GM12878 (cell line): ENCODE results near the gene FSIP1. TPM values are rescaled to one million over a fixed set of nuclear protein-coding genes. Genes with fewer than 3 reads are reported as not detected.

ENCODE experiments used
- ATAC-seq: fragments of 200-7000 bp; cut with Tn5 transposase; 3 replicates; pipeline ENCODE4 v1.9.1; 2020; ENCODE audit warnings: mild to moderate bottlenecking, moderate library complexity
- BruUV-seq: library from RNA; stranded (reverse); fragments of 400-500 nt; replicated peaks from 2 replicates; lab custom pipeline; 2021; lab: Mats Ljungman, UMichigan
- CTCF ChIA-PET: fragments of 300-600 bp; sonication (Branson Sonifier 250); formaldehyde crosslinking; extraction: SDS; loops from one replicate; lab custom pipeline; 2021; ENCODE audit warnings: inconsistent platforms; lab: Yijun Ruan, JAX
- POLR2A ChIA-PET: fragments of 350-600 bp; formaldehyde crosslinking; extraction: SDS; loops from one replicate; lab custom pipeline; 2021; ENCODE audit warnings: inconsistent platforms; lab: Charles Lee
- RAD21 ChIA-PET: fragments of 300-600 bp; sonication (Branson Sonifier 250); formaldehyde crosslinking; loops from one replicate; lab custom pipeline; 2023; ENCODE audit warnings: antibody characterized with exemption; ENCODE audit not compliant: unreplicated experiment; lab: Charles Lee
- SMC1A ChIA-PET: fragments of 300-600 bp; sonication (Branson Sonifier 250); formaldehyde crosslinking; loops from one replicate; lab custom pipeline; 2023; ENCODE audit not compliant: unreplicated experiment, uncharacterized antibody; lab: Charles Lee
- DNase-seq: peaks from one replicate; pipeline ENCODE4 v3.0.0-alpha.2; 2011; ENCODE audit warnings: low read depth, low spot score
- FAIRE-seq: peaks from 3 replicates; lab custom pipeline; 2011; peaks lifted over from hg19 to GRCh38; lab: Jason Lieb, UNC
- H2AFZ ChIP-seq: 2 replicates; pipeline ENCODE4 v1.6.0; 2011; ENCODE audit warnings: low read depth, low read length, control low read depth; ENCODE audit not compliant: control insufficient read depth
- H3K27ac ChIP-seq: 2 replicates; pipeline ENCODE4 v1.5.1; 2011; ENCODE audit warnings: control low read depth; ENCODE audit not compliant: control insufficient read depth, insufficient read depth
- H3K27me3 ChIP-seq, 2 experiments: replicated peaks in 1 of 2; 2 replicates each; pipeline versions ENCODE4 v1.6.0 to v1.6.1; 2011; ENCODE audit warnings: low read length in 1 of 2; ENCODE audit not compliant: control insufficient read depth in 2 of 2, insufficient read depth in 2 of 2
- H3K36me3 ChIP-seq, 2 experiments: 2 replicates each; pipeline ENCODE4 v1.5.1; 2011; ENCODE audit warnings: low read length in 1 of 2; ENCODE audit not compliant: control insufficient read depth in 2 of 2, insufficient read depth in 2 of 2
- H3K4me1 ChIP-seq: 2 replicates; pipeline ENCODE4 v1.6.1; 2011; ENCODE audit warnings: mild to moderate bottlenecking, low read length, moderate library complexity, mixed read lengths; ENCODE audit not compliant: control insufficient read depth, insufficient read depth
- H3K4me2 ChIP-seq: 2 replicates; pipeline ENCODE4 v1.6.0; 2011; ENCODE audit warnings: control low read depth; ENCODE audit not compliant: control insufficient read depth, insufficient read depth
- H3K4me3 ChIP-seq: fragments of 200-600 bp; sonication (generic); 2 replicates; pipeline ENCODE4 v1.5.1; 2016
- H3K79me2 ChIP-seq: 2 replicates; pipeline ENCODE4 v1.6.0; 2011; ENCODE audit warnings: low read length; ENCODE audit not compliant: control insufficient read depth, insufficient read depth
- H3K9ac ChIP-seq: 2 replicates; pipeline ENCODE4 v1.8.0; 2011; ENCODE audit warnings: low read length, control low read depth, mixed read lengths; ENCODE audit not compliant: control insufficient read depth, insufficient read depth
- H3K9me3 ChIP-seq: replicated peaks from 3 replicates; pipeline ENCODE4 v1.5.1; 2011; ENCODE audit warnings: mild to moderate bottlenecking, low read length; ENCODE audit not compliant: control insufficient read depth, insufficient read depth
- H4K20me1 ChIP-seq: 2 replicates; pipeline ENCODE4 v1.6.0; 2011; ENCODE audit not compliant: control insufficient read depth, insufficient read depth
- ATF2 ChIP-seq: IDR thresholded peaks from 2 replicates; pipeline ENCODE4 v1.6.1; 2012; ENCODE audit warnings: low read length, inconsistent platforms
- BACH1 ChIP-seq: fragments of 450-650 bp; IDR thresholded peaks from 2 replicates; pipeline ENCODE4 v1.6.1; 2017; ENCODE audit warnings: mild to moderate bottlenecking, borderline replicate concordance
- BCL11A ChIP-seq: IDR thresholded peaks from 2 replicates; pipeline ENCODE4 v1.6.1; 2011; ENCODE audit warnings: low read depth, low read length
- E2F8 ChIP-seq: fragments of 450-650 bp; IDR thresholded peaks from 2 replicates; pipeline ENCODE4 v1.6.1; 2018; ENCODE audit warnings: mild to moderate bottlenecking, low read depth, moderate library complexity; ENCODE audit not compliant: partially characterized antibody
- FOS ChIP-seq: IDR thresholded peaks from 3 replicates; pipeline ENCODE4 v1.6.1; 2011; ENCODE audit warnings: borderline replicate concordance; ENCODE audit not compliant: insufficient read length; ENCODE audit errors: extremely low read depth
- HCFC1 ChIP-seq: fragments of 150-350 bp; IDR thresholded peaks from 2 replicates; pipeline ENCODE4 v1.6.1; 2014; ENCODE audit warnings: low read length
- IKZF1 ChIP-seq: fragments of 450-650 bp; conservative IDR thresholded peaks from 2 replicates; pipeline ENCODE4 v1.6.1; 2017; ENCODE audit warnings: antibody characterized with exemption, mild to moderate bottlenecking
- JUNB ChIP-seq: IDR thresholded peaks from 2 replicates; pipeline ENCODE4 v1.6.1; 2016; ENCODE audit warnings: antibody characterized with exemption, mild to moderate bottlenecking
- NFIC ChIP-seq: IDR thresholded peaks from 2 replicates; pipeline ENCODE4 v1.6.1; 2012; ENCODE audit warnings: low read depth, mild to moderate bottlenecking, inconsistent platforms, low read length, moderate library complexity
- PAX5 ChIP-seq: IDR thresholded peaks from 2 replicates; pipeline ENCODE4 v1.6.1; 2011; ENCODE audit warnings: low read depth, low read length, borderline replicate concordance
- SUZ12 ChIP-seq: fragments of 200-600 bp; sonication (generic); IDR thresholded peaks from one replicate; pipeline ENCODE4 v1.6.1; 2018; ENCODE audit warnings: antibody characterized with exemption, mild to moderate bottlenecking; ENCODE audit not compliant: unreplicated experiment
- TAF1 ChIP-seq: IDR thresholded peaks from 2 replicates; pipeline ENCODE4 v1.6.1; 2011; ENCODE audit warnings: mild to moderate bottlenecking, low read depth, low read length, borderline replicate concordance
- TBL1XR1 ChIP-seq: IDR thresholded peaks from 2 replicates; pipeline ENCODE4 v1.6.1; 2012; ENCODE audit warnings: low read depth, low read length, improper control_type of control experiment
- ZBTB4 ChIP-seq: fragments of 450-650 bp; formaldehyde crosslinking; IDR thresholded peaks from 2 replicates; pipeline ENCODE4 v1.4.0; 2022; ENCODE audit warnings: mild to moderate bottlenecking, moderate library complexity
- WGBS: methylation state at CpG from one replicate; pipeline ENCODE4 v1.1.6; 2016; ENCODE audit warnings: low lambda C conversion rate; ENCODE audit not compliant: insufficient replicate concordance, insufficient coverage; ENCODE audit errors: missing lambda C conversion rate; 5-methylcytosine and 5-hydroxymethylcytosine counted together
- in situ Hi-C: fragments of 300-500 bp; cut with MboI; formaldehyde crosslinking; loops from 9 replicates; pipeline ENCODE4 v1.14.3; 2018; ENCODE audit warnings: mixed read lengths
- intact Hi-C: fragments of 100-400 bp; cut with micrococcal nuclease; formaldehyde crosslinking; loops from one replicate; pipeline ENCODE4 v1.14.2; 2022; ENCODE audit not compliant: unreplicated experiment
- polyA plus RNA-seq, 11 experiments: library from polyadenylated mRNA; depleted of rRNA in 4 of 11; unstranded in 6 of 11; stranded (reverse) in 5 of 11; fragments of >200 nt; fragmentation: Nextera tagmentation in 4 of 11; fragmentation: Illumina TruSeq in 1 of 11; extraction: Ambion mirVana in 4 of 11; extraction: Trizol in 1 of 11; gene quantifications; 1 replicate in 1 of 11; 2 replicates in 10 of 11; pipeline versions ENCODE4 v1.2.1 to v1.2.3, GENCODE V29; 2011 to 2016; ENCODE audit warnings: inconsistent platforms in 2 of 11, missing spikeins in 2 of 11, low read depth in 1 of 11
- total RNA-seq, 4 experiments: library from RNA; depleted of rRNA in 3 of 4; stranded (reverse); fragments of >200 nt in 3 of 4; fragmentation: Illumina TruSeq in 1 of 4; extraction: Trizol in 1 of 4; gene quantifications; 2 replicates each; pipeline versions ENCODE4 v1.2.1 to v1.2.3, GENCODE V29; 2013 to 2021

The FSIP1 gene
- total and polyA plus RNA-seq, 10 of the 15 experiments (the other 5 are each of a cell fraction or from before 2014, with no cell fraction given) = 0.15 to 0.67 (median 0.35) TPM

- TF ChIP-seq JUNB (peak; percentile 99), ZBTB4 (CRISPR knock-in tag) (no peak), BACH1 (peak; percentile 73; the same call in 1 of the 2 replicates), BCL11A (peak; percentile 91), NFIC (peak; percentile 83), IKZF1 (no peak), FOS (no peak)
Measured at GRCh38 chr15:39695793-39696192, 86.8 kb downstream of the FSIP1 start (continued).

- ATAC-seq (peak; percentile 82), DNase-seq (no peak), FAIRE-seq (no peak)
- in situ Hi-C loops = no loop called here
- H3K9ac ChIP-seq = no peak overlapping the region
- no peaks in the 10 kb centered on the region for H3K36me3 ChIP-seq
- ChIA-PET RAD21 (interaction anchor here (0.8 to 4.1 kb wide), 6 partner anchors 9 to 239 kb away, joined by 3 to 39 read pairs (median 5); no protein-coding TSS in a partner anchor), POLR2A (interaction anchor here (0.8 to 1.6 kb wide), 4 partner anchors 27 to 96 kb away, joined by 3 to 4 read pairs (median 3); no protein-coding TSS in a partner anchor), SMC1A (interaction anchor here (0.7 to 9.2 kb wide), 10 partner anchors 10 to 82 kb away, joined by 3 to 220 read pairs (median 4); no protein-coding TSS in a partner anchor), CTCF (interaction anchor here (0.6 to 14.1 kb wide), 7 partner anchors 8 to 567 kb away, joined by 3 to 400 read pairs (median 3); no protein-coding TSS in a partner anchor)
- no peak overlapping the region for H3K4me2 ChIP-seq
- intact Hi-C loops = no loop called here
- H3K4me3 ChIP-seq = no peak overlapping the region
- no peaks in the 10 kb centered on the region for H3K9me3 ChIP-seq
- BruUV-seq = no TSS peak
- peaks cover 0 to 2% of the 10 kb centered on the region in 2 experiments; a peak in 1 of 4 replicates for H3K27me3 ChIP-seq
- no peaks in the 10 kb centered on the region for H4K20me1 ChIP-seq
- H3K27ac ChIP-seq = no peak overlapping the region
- WGBS = 31% methylated on average over 11 of the region's 11 CpGs
- H2AFZ ChIP-seq = no peak overlapping the region
- no peaks in the 10 kb centered on the region for H3K4me1 ChIP-seq
- H3K79me2 ChIP-seq = no peaks in the 10 kb centered on the region
- TF ChIP-seq E2F8 = no peak
- no peak for TF ChIP-seq HCFC1
- TF ChIP-seq SUZ12 = no peak
- TF ChIP-seq TAF1 = no peak
- no peak for TF ChIP-seq TBL1XR1
- TF ChIP-seq PAX5 = 0 out of 2 replicates have a peak, but pooled peaks have one; percentile 55
- no peak for TF ChIP-seq ATF2
Measured at GRCh38 chr15:39692356-39693327, 90.0 kb downstream of the FSIP1 start.
